Measurements from ENCODE around the gene PTGES3L. TPM values are rescaled to one million over a fixed set of nuclear protein-coding genes. Genes with fewer than 3 reads are reported as not detected.
"Not testable (repeated sequence)": the region's sequence is repeated elsewhere in the genome, so short reads cannot be mapped to it uniquely, and the experiment has no call there.

The PTGES3L gene
- total RNA-seq, 2 donors from 2014 or later, result 1.4 to 2.7 TPM

- peaks cover 13% of the 10 kb centered on the region for H3K36me3 Mint-ChIP-seq (ENCODE audit: low read depth)
- no peak for ATAC-seq (replicated peaks)
Measured at GRCh38 chr17:43018932-43019331, 39.1 kb upstream of the PTGES3L start.

GRCh38 chr17:43018008-43018853 lies 38.4 kb upstream of the PTGES3L start:
- Mint-ChIP-seq H3K27me3 (no peaks in the 10 kb centered on the region), H3K4me1 (peaks cover 21% of the 10 kb centered on the region), H3K27ac (peak overlapping the region; percentile 40), H3K9me3 (no peaks in the 10 kb centered on the region), H3K4me3 (no peak overlapping the region), H3K36me3 (ENCODE audit: low read depth) (peaks cover 20% of the 10 kb centered on the region)
- no peak for ATAC-seq (replicated peaks)

More at GRCh38 chr17:43018932-43019331, 39.1 kb upstream of the PTGES3L start:
- H3K27ac Mint-ChIP-seq, result peak overlapping the region; percentile 40
- H3K4me1 Mint-ChIP-seq, result peaks cover 21% of the 10 kb centered on the region
- no peak overlapping the region for H3K4me3 Mint-ChIP-seq
- H3K27me3 Mint-ChIP-seq, result no peaks in the 10 kb centered on the region
- no peaks in the 10 kb centered on the region for H3K9me3 Mint-ChIP-seq

GRCh38 chr17:43016216-43016615 lies 36.3 kb upstream of the PTGES3L start:
- Mint-ChIP-seq H3K36me3 (ENCODE audit: low read depth) (peaks cover 37% of the 10 kb centered on the region), H3K9me3 (no peaks in the 10 kb centered on the region), H3K27me3 (no peaks in the 10 kb centered on the region), H3K4me1 (peaks cover 21% of the 10 kb centered on the region), H3K4me3 (no peak overlapping the region), H3K27ac (no peak overlapping the region)
- no peak for ATAC-seq (replicated peaks)

- ATAC-seq (replicated peaks), result no peak
- peaks cover 41% of the 10 kb centered on the region for H3K36me3 Mint-ChIP-seq (ENCODE audit: low read depth)
- H3K4me1 Mint-ChIP-seq, result peaks cover 21% of the 10 kb centered on the region
- H3K9me3 Mint-ChIP-seq, result no peaks in the 10 kb centered on the region
- no peak overlapping the region for H3K4me3 Mint-ChIP-seq
- no peaks in the 10 kb centered on the region for H3K27me3 Mint-ChIP-seq
- H3K27ac Mint-ChIP-seq, result peak overlapping the region; percentile 72
Measured at GRCh38 chr17:43015579-43015978, 35.7 kb upstream of the PTGES3L start.

GRCh38 chr17:43014649-43015542 lies 35.0 kb upstream of the PTGES3L start:
- Mint-ChIP-seq H3K36me3 (ENCODE audit: low read depth) (peaks cover 45% of the 10 kb centered on the region), H3K9me3 (no peaks in the 10 kb centered on the region), H3K4me1 (peaks cover 21% of the 10 kb centered on the region), H3K27me3 (no peaks in the 10 kb centered on the region), H3K4me3 (no peak overlapping the region), H3K27ac (peak overlapping the region; percentile 72)
- ATAC-seq (replicated peaks), result no peak

- Mint-ChIP-seq H3K27me3 (no peaks in the 10 kb centered on the region), H3K4me1 (peaks cover 17% of the 10 kb centered on the region), H3K9me3 (no peaks in the 10 kb centered on the region), H3K27ac (no peak overlapping the region), H3K4me3 (no peak overlapping the region), H3K36me3 (ENCODE audit: low read depth) (peaks cover 45% of the 10 kb centered on the region)
- peak; percentile 27 for ATAC-seq (replicated peaks)
Measured at GRCh38 chr17:43014020-43014648, 34.3 kb upstream of the PTGES3L start.

GRCh38 chr17:43013296-43013695 lies 33.4 kb upstream of the PTGES3L start:
- Mint-ChIP-seq H3K4me1 (peaks cover 9% of the 10 kb centered on the region), H3K9me3 (no peaks in the 10 kb centered on the region)

GRCh38 chr17:43011728-43012472 lies 32.0 kb upstream of the PTGES3L start:
- H3K27ac Mint-ChIP-seq, result no peak overlapping the region
- peaks cover 5% of the 10 kb centered on the region for H3K4me1 Mint-ChIP-seq
- peaks cover 45% of the 10 kb centered on the region for H3K36me3 Mint-ChIP-seq (ENCODE audit: low read depth)
- no peaks in the 10 kb centered on the region for H3K27me3 Mint-ChIP-seq
- no peaks in the 10 kb centered on the region for H3K9me3 Mint-ChIP-seq
- no peak overlapping the region for H3K4me3 Mint-ChIP-seq
- no peak for ATAC-seq (replicated peaks)

More at GRCh38 chr17:43013296-43013695, 33.4 kb upstream of the PTGES3L start:
- Mint-ChIP-seq H3K27ac (peak overlapping the region; percentile 20), H3K27me3 (no peaks in the 10 kb centered on the region), H3K4me3 (no peak overlapping the region), H3K36me3 (ENCODE audit: low read depth) (peaks cover 45% of the 10 kb centered on the region)
- ATAC-seq (replicated peaks), result no peak

GRCh38 chr17:43010667-43011308 lies 30.9 kb upstream of the PTGES3L start:
- no peak for ATAC-seq (replicated peaks)
- peaks cover 5% of the 10 kb centered on the region for H3K4me1 Mint-ChIP-seq
- H3K4me3 Mint-ChIP-seq, result no peak overlapping the region
- no peaks in the 10 kb centered on the region for H3K9me3 Mint-ChIP-seq
- H3K27me3 Mint-ChIP-seq, result no peaks in the 10 kb centered on the region
- H3K36me3 Mint-ChIP-seq (ENCODE audit: low read depth), result peaks cover 50% of the 10 kb centered on the region
- peak overlapping the region; percentile 9 for H3K27ac Mint-ChIP-seq

GRCh38 chr17:43006639-43007551 lies 27.0 kb upstream of the PTGES3L start, which contains the start of gene IFI35:
IFI35 (plus strand) TSS chr17:43006784; CDS start chr17:43006948, 164 bp downstream.
- peak within 1 kb of the TSS; percentile 98 for H3K4me3 Mint-ChIP-seq
- H3K4me1 Mint-ChIP-seq, result no peaks in the 10 kb centered on the region
- H3K9me3 Mint-ChIP-seq, result no peaks in the 10 kb centered on the region
- peak; percentile 99 for ATAC-seq (replicated peaks)
- no peaks in the 10 kb centered on the region for H3K27me3 Mint-ChIP-seq
- H3K36me3 Mint-ChIP-seq (ENCODE audit: low read depth), result peaks cover 48% of the 10 kb centered on the region
- peak within 1 kb of the TSS; percentile 98 for H3K27ac Mint-ChIP-seq

GRCh38 chr17:43003542-43004172 lies 23.8 kb upstream of the PTGES3L start:
- Mint-ChIP-seq H3K27ac (no peak overlapping the region), H3K27me3 (no peaks in the 10 kb centered on the region), H3K4me1 (no peaks in the 10 kb centered on the region), H3K4me3 (no peak overlapping the region), H3K9me3 (no peaks in the 10 kb centered on the region), H3K36me3 (ENCODE audit: low read depth) (peaks cover 69% of the 10 kb centered on the region)
- ATAC-seq (replicated peaks), result no peak

- not testable (repeated sequence) for H3K27me3 Mint-ChIP-seq; H3K27ac Mint-ChIP-seq; H3K9me3 Mint-ChIP-seq; ATAC-seq (replicated peaks); H3K4me3 Mint-ChIP-seq; H3K4me1 Mint-ChIP-seq
- H3K36me3 Mint-ChIP-seq (ENCODE audit: low read depth), result peaks cover 69% of the 10 kb centered on the region
Measured at GRCh38 chr17:43000894-43001293, 21.0 kb upstream of the PTGES3L start.
